ENCODE results near the gene UNG. TPM values are rescaled to one million over a fixed set of nuclear protein-coding genes. Genes with fewer than 3 reads are reported as not detected.
"Not testable (repeated sequence)": the region's sequence is repeated elsewhere in the genome, so short reads cannot be mapped to it uniquely, and the experiment has no call there.

UNG gene
- total and polyA plus RNA-seq, 2 donors (not counting 1 experiment from before 2014, with no cell fraction given) = 6.1 to 14.7 TPM

DNA sequence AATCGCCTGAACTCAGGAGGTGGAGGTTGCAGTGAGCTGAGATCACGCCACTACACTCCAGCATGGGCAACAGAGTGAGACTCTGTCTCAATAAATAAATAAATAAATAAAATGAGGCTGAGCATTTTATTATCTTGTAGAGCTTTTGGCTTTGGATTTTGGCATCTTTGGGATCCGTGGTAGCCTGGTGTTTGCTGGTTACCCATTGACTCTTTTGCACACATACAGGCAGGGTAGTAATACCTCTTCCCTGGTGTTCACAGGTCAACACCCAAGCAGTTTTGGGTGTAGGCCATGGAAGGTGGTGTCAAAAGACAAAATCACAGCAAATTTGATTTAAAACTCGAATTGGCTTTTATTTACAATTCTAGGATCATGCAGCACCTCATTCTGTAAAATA is 46.8 kb downstream of the UNG start:
- H4K20me1 ChIP-seq (ENCODE audit: control insufficient read depth, insufficient read depth, low read length, poor library complexity, severe bottlenecking) = no peaks in the 10 kb centered on the region
- no peak overlapping the region for H3K9ac ChIP-seq (ENCODE audit: low read length)
- H3K27me3 Mint-ChIP-seq = peaks cover 3% of the 10 kb centered on the region
- H3K27ac Mint-ChIP-seq = no peak overlapping the region
- CTCF ChIA-PET = interaction anchor here (0.8 kb wide), 1 partner anchor 32 kb away, joined by 5 read pairs; no protein-coding TSS in a partner anchor
- H3K4me3 Mint-ChIP-seq = no peak overlapping the region
- peaks cover 2% of the 10 kb centered on the region for H3K4me1 Mint-ChIP-seq
- intact Hi-C loops (cut with micrococcal nuclease) = no loop called here
- H3K27me3 ChIP-seq (replicated peaks in 1 of 4; ENCODE audit: control extremely low read depth in 1 of 4, control insufficient read depth in 3 of 4, insufficient read depth in 4 of 4, low read length in 3 of 4) = no peaks in the 10 kb centered on the region
- H3K4me2 ChIP-seq (replicated peaks; ENCODE audit: low read depth, low read length, poor library complexity, severe bottlenecking) = no peak overlapping the region
- H3K4me3 ChIP-seq (ENCODE audit: control extremely low read depth in 1 of 5, extremely low read depth in 1 of 5, insufficient read depth in 1 of 5, low read depth in 2 of 5, low read length in 4 of 5) = no peak overlapping the region
- no peaks in the 10 kb centered on the region for H3K9me3 ChIP-seq (ENCODE audit: control extremely low read depth in 1 of 3, control insufficient read depth in 2 of 3, insufficient read depth in 1 of 3, low read length in 2 of 3)
- no peaks in the 10 kb centered on the region for H3K79me2 ChIP-seq (ENCODE audit: control insufficient read depth, insufficient read depth, low read length)
- no peak for DNase-seq
- no peaks in the 10 kb centered on the region for H3K9me3 Mint-ChIP-seq (ENCODE audit: insufficient read depth)
- TF ChIP-seq EZH2 (IDR thresholded peaks at IDR 0.05; ENCODE audit: borderline replicate concordance, insufficient read depth, low read depth, low read length, poor library complexity, severe bottlenecking) (no peak), CTCF (IDR thresholded peaks at IDR 0.05) (no peak)
- POLR2A ChIA-PET = no interaction called here
- H2AFZ ChIP-seq (ENCODE audit: insufficient read depth, low read depth, low read length, poor library complexity, severe bottlenecking) = no peak overlapping the region
- H3K4me1 ChIP-seq (ENCODE audit: control insufficient read depth in 2 of 2, insufficient read depth in 2 of 2, low read length in 2 of 2) = no peaks in the 10 kb centered on the region
- WGBS (ENCODE audit: insufficient coverage) = no CpG with 5 or more reads among the region's 4 CpGs
- H3K27ac ChIP-seq (ENCODE audit: low read length in 2 of 2) = no peak overlapping the region
- H3K36me3 ChIP-seq (replicated peaks in 1 of 2; ENCODE audit: control extremely low read depth in 1 of 2, control insufficient read depth in 1 of 2, extremely low read depth in 1 of 2, insufficient read depth in 2 of 2, low read length in 1 of 2) = no peaks in the 10 kb centered on the region
- ATAC-seq (ENCODE audit: low read depth) = no peak

DNA sequence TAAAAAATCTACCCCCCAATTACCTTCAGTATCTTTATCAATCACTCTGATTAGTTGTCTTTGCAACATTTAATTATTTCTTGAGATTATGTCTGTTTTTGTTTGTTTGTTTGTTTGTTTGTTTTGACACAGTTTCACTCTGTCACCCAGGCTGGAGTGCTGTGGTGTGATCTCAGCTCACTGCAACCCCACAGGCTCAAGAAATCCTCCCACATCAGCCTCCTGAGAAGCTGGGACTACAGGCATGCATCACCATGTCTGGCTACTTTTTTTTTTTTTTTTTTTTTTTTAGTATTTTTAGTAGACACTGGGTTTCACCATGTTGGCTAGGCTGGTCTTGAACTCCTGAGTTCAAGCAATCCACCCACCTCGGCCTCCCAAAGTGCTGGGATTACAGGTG is 49.7 kb downstream of the UNG start:
- H3K4me1 ChIP-seq (ENCODE audit: control insufficient read depth in 2 of 2, insufficient read depth in 2 of 2, low read length in 2 of 2); H3K27ac ChIP-seq (ENCODE audit: low read length in 2 of 2); H3K27me3 ChIP-seq (replicated peaks in 1 of 4; ENCODE audit: control extremely low read depth in 1 of 4, control insufficient read depth in 3 of 4, insufficient read depth in 4 of 4, low read length in 3 of 4); ATAC-seq (ENCODE audit: low read depth); H2AFZ ChIP-seq (ENCODE audit: insufficient read depth, low read depth, low read length, poor library complexity, severe bottlenecking); H3K9me3 Mint-ChIP-seq (ENCODE audit: insufficient read depth); H3K79me2 ChIP-seq (ENCODE audit: control insufficient read depth, insufficient read depth, low read length); CTCF ChIA-PET; H3K4me2 ChIP-seq (replicated peaks; ENCODE audit: low read depth, low read length, poor library complexity, severe bottlenecking); DNase-seq; H3K27me3 Mint-ChIP-seq; H3K4me3 Mint-ChIP-seq; H3K36me3 ChIP-seq (replicated peaks in 1 of 2; ENCODE audit: control extremely low read depth in 1 of 2, control insufficient read depth in 1 of 2, extremely low read depth in 1 of 2, insufficient read depth in 2 of 2, low read length in 1 of 2); POLR2A ChIA-PET; H3K9ac ChIP-seq (ENCODE audit: low read length); H3K9me3 ChIP-seq (ENCODE audit: control extremely low read depth in 1 of 3, control insufficient read depth in 2 of 3, insufficient read depth in 1 of 3, low read length in 2 of 3); intact Hi-C loops (cut with micrococcal nuclease); H4K20me1 ChIP-seq (ENCODE audit: control insufficient read depth, insufficient read depth, low read length, poor library complexity, severe bottlenecking); H3K4me3 ChIP-seq (ENCODE audit: control extremely low read depth in 1 of 5, extremely low read depth in 1 of 5, insufficient read depth in 1 of 5, low read depth in 2 of 5, low read length in 4 of 5); H3K4me1 Mint-ChIP-seq; H3K27ac Mint-ChIP-seq: not testable (repeated sequence)
- no CpG with 5 or more reads among the region's 1 CpG for WGBS (ENCODE audit: insufficient coverage)
